ENCODE results near the gene SLC39A11. TPM values are rescaled to one million over a fixed set of nuclear protein-coding genes. Genes with fewer than 3 reads are reported as not detected.

The SLC39A11 gene
- total and polyA plus RNA-seq, 2 of the 13 experiments (the other 11 are each of a cell fraction or from before 2014, with no cell fraction given): 17.2 to 31.5 TPM

- TF ChIP-seq SRSF9 (IDR thresholded peaks at IDR 0.05; ENCODE audit: borderline replicate concordance, insufficient read depth, low read depth, low read length, poor library complexity, severe bottlenecking) (no peak), ZNF629 (CRISPR knock-in tag; conservative IDR thresholded peaks at IDR 0.05) (no peak), ZSCAN12 (CRISPR knock-in tag; IDR thresholded peaks at IDR 0.05) (no peak), ZNF713 (CRISPR knock-in tag; IDR thresholded peaks at IDR 0.05) (no peak), GFI1 (CRISPR knock-in tag; IDR thresholded peaks at IDR 0.05; ENCODE audit: borderline replicate concordance) (peak; percentile 71; the same call in 1 of the 2 replicates), TOPORS (CRISPR knock-in tag; IDR thresholded peaks at IDR 0.05) (no peak), GABPB1 (CRISPR knock-in tag; IDR thresholded peaks at IDR 0.05) (no peak), TIGD3 (CRISPR knock-in tag; IDR thresholded peaks at IDR 0.05; ENCODE audit: borderline replicate concordance) (no peak), GATAD2A (CRISPR knock-in tag; IDR thresholded peaks at IDR 0.05) (peak; percentile 84), ZFP37 (CRISPR knock-in tag; IDR thresholded peaks at IDR 0.05; ENCODE audit: borderline replicate concordance) (no peak), ZNF350 (CRISPR knock-in tag; IDR thresholded peaks at IDR 0.05; ENCODE audit: borderline replicate concordance, low read depth) (no peak), ZEB1 (IDR thresholded peaks at IDR 0.05; ENCODE audit: insufficient replicate concordance, low read depth) (no peak), ZC3H13 (CRISPR knock-in tag; IDR thresholded peaks at IDR 0.05) (no peak), ONECUT2 (CRISPR knock-in tag; IDR thresholded peaks at IDR 0.05) (no peak), ZNF775 (CRISPR knock-in tag; IDR thresholded peaks at IDR 0.05; ENCODE audit: borderline replicate concordance) (no peak), ZBTB20 (CRISPR knock-in tag; IDR thresholded peaks at IDR 0.05; ENCODE audit: borderline replicate concordance, low read depth) (no peak), JUNB (CRISPR knock-in tag; IDR thresholded peaks at IDR 0.05; ENCODE audit: borderline replicate concordance) (no peak), TSC22D2 (CRISPR knock-in tag; IDR thresholded peaks at IDR 0.05; ENCODE audit: borderline replicate concordance) (no peak), CCAR2 (optimal IDR thresholded peaks at IDR 0.05; ENCODE audit: low read depth, low read length) (no peak), MBD4 (IDR thresholded peaks at IDR 0.05; ENCODE audit: borderline replicate concordance, low read length) (no peak), ZSCAN31 (CRISPR knock-in tag; IDR thresholded peaks at IDR 0.05; ENCODE audit: low read depth) (no peak), ZNF263 (CRISPR knock-in tag; IDR thresholded peaks at IDR 0.05) (no peak), NFIC (IDR thresholded peaks at IDR 0.05; ENCODE audit: low read length) (no peak; the same call in 1 of the 2 replicates), FOSL2 (CRISPR knock-in tag; IDR thresholded peaks at IDR 0.05) (peak; percentile 53; the same call in 1 of the 2 replicates), POLR2AphosphoS5 (IDR thresholded peaks at IDR 0.05; ENCODE audit: low read depth, low read length) (no peak), RXRB (CRISPR knock-in tag; IDR thresholded peaks at IDR 0.05; ENCODE audit: borderline replicate concordance) (0 out of 2 replicates have a peak, but pooled peaks have one; percentile 11), THAP7 (CRISPR knock-in tag; IDR thresholded peaks at IDR 0.05) (no peak), ZNF567 (CRISPR knock-in tag; IDR thresholded peaks at IDR 0.05; ENCODE audit: borderline replicate concordance) (no peak), KLF16 (CRISPR knock-in tag; IDR thresholded peaks at IDR 0.05) (peak in 1 of 2 experiments; percentile 71; a peak in 2 of 4 replicates), FOXA1 (IDR thresholded peaks at IDR 0.05) (no peak), FOXA1 (CRISPR knock-in tag; IDR thresholded peaks at IDR 0.05) (peak; percentile 54; the same call in 1 of the 2 replicates)
Observed at GRCh38 chr17:72858826-72859495, 233.5 kb downstream of the SLC39A11 start (continued).

All from HepG2 (cell line).